Measurements from ENCODE around the gene MGAT5B. TPM values are rescaled to one million over a fixed set of nuclear protein-coding genes. Genes with fewer than 3 reads are reported as not detected.

Gene MGAT5B
- polyA plus RNA-seq (2012; ENCODE audit: insufficient read depth, insufficient read length, low read depth), result 26.1 TPM

GRCh38 chr17:76868176-76868668 lies at the start of gene MGAT5B:
TSS of gene MGAT5B (plus strand) at chr17:76868404. CDS start at chr17:76869030, 626 bp downstream.
- H3K4me1 ChIP-seq, result peaks cover 20% of the 10 kb centered on the region
- H3K36me3 ChIP-seq, result peaks cover 3% of the 10 kb centered on the region
- no peaks in the 10 kb centered on the region for H3K27me3 ChIP-seq
- H3K4me3 ChIP-seq (ENCODE audit: low read depth, low read length), result peak within 1 kb of the TSS; percentile 79
- H3K9me3 ChIP-seq, result no peaks in the 10 kb centered on the region
- TF ChIP-seq CTCF (IDR thresholded peaks at IDR 0.05; ENCODE audit: low read depth, low read length), result peak; percentile 43
- DNase-seq, result peak; percentile 95

- Histone ChIP-seq H3K9me3 (no peaks in the 10 kb centered on the region), H3K4me1 (peaks cover 22% of the 10 kb centered on the region), H3K36me3 (no peaks in the 10 kb centered on the region), H3K27me3 (no peaks in the 10 kb centered on the region), H3K4me3 (ENCODE audit: low read depth, low read length) (no peak overlapping the region)
- DNase-seq, result peak; percentile 75
- TF ChIP-seq CTCF (IDR thresholded peaks at IDR 0.05; ENCODE audit: low read depth, low read length), result peak; percentile 33; the same call in 1 of the 2 replicates
These were observed 48.2 kb upstream of the MGAT5B start for GRCh38 chr17:76820039-76820438.

GRCh38 chr17:76820561-76820960 lies 47.6 kb upstream of the MGAT5B start:
- H3K36me3 ChIP-seq, result no peaks in the 10 kb centered on the region
- H3K9me3 ChIP-seq, result no peaks in the 10 kb centered on the region
- no peaks in the 10 kb centered on the region for H3K27me3 ChIP-seq
- DNase-seq, result peak; percentile 76
- H3K4me3 ChIP-seq (ENCODE audit: low read depth, low read length), result no peak overlapping the region
- H3K4me1 ChIP-seq, result peaks cover 22% of the 10 kb centered on the region
- TF ChIP-seq CTCF (IDR thresholded peaks at IDR 0.05; ENCODE audit: low read depth, low read length), result no peak

GRCh38 chr17:76822184-76822778 lies 45.9 kb upstream of the MGAT5B start:
- no peak for TF ChIP-seq CTCF (IDR thresholded peaks at IDR 0.05; ENCODE audit: low read depth, low read length)

GRCh38 chr17:76824093-76824492 lies 44.1 kb upstream of the MGAT5B start:
- peaks cover 15% of the 10 kb centered on the region for H3K4me1 ChIP-seq
- no peaks in the 10 kb centered on the region for H3K9me3 ChIP-seq
- no peak for DNase-seq
- TF ChIP-seq CTCF (IDR thresholded peaks at IDR 0.05; ENCODE audit: low read depth, low read length), result no peak
- H3K36me3 ChIP-seq, result no peaks in the 10 kb centered on the region
- H3K27me3 ChIP-seq, result no peaks in the 10 kb centered on the region
- H3K4me3 ChIP-seq (ENCODE audit: low read depth, low read length), result no peak overlapping the region

More at GRCh38 chr17:76822184-76822778, 45.9 kb upstream of the MGAT5B start:
- Histone ChIP-seq H3K4me1 (peaks cover 15% of the 10 kb centered on the region), H3K27me3 (no peaks in the 10 kb centered on the region), H3K4me3 (ENCODE audit: low read depth, low read length) (no peak overlapping the region), H3K36me3 (no peaks in the 10 kb centered on the region), H3K9me3 (no peaks in the 10 kb centered on the region)
- DNase-seq, result peak; percentile 43

- no peaks in the 10 kb centered on the region; the same call in 1 of the 2 replicates for H3K4me1 ChIP-seq
- TF ChIP-seq CTCF (IDR thresholded peaks at IDR 0.05; ENCODE audit: low read depth, low read length), result no peak
- DNase-seq, result no peak
- H3K27me3 ChIP-seq, result no peaks in the 10 kb centered on the region
- H3K4me3 ChIP-seq (ENCODE audit: low read depth, low read length), result no peak overlapping the region
- H3K9me3 ChIP-seq, result no peaks in the 10 kb centered on the region
- no peaks in the 10 kb centered on the region for H3K36me3 ChIP-seq
These were observed 41.7 kb upstream of the MGAT5B start for GRCh38 chr17:76826330-76827068.

Data from BE2C (cell line).